HG03432 (cell line): Measurements from ENCODE around the gene MSX1.

Experiments used
- ATAC-seq: cut with Tn5 transposase; IDR thresholded peaks from one replicate; pipeline ENCODE4 v1.9.1; 2021; ENCODE audit warnings: mild to moderate bottlenecking, moderate library complexity; ENCODE audit not compliant: unreplicated experiment

Gene MSX1

DNA sequence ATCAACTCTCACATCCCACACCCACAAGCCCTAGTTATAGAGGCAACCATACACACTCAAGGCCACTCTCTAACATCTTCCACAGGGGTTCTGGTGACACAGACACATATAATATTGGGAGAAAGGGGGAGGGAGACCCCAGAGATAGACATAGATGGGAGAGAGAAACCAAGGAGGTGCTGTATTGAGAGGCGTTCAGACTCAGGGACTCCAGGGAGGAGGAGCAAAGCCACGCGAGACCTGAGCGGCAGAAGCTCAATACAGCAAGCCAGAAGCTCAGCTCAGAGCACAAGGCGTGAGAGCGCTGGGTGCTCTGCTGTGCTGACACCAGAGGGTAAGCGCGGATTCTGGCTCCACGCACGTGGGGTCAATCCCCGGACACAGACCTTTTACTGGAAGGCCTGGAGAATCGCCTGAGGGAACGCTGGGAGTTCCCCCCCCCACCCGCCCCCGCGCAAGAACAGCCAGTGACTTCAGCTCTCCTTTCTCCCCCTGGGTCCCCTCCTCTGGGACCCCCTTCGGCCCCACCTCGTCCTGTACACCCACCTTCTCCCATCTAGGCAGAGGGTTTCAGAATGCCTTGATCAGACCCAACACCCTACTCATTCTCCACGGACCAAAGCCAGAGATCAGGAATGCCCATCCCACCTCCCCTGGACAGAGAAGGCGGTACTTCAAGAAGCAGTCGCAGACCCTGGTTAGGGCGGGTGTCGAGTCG, 8.7 kb downstream of the MSX1 start:
- no peak for ATAC-seq

DNA sequence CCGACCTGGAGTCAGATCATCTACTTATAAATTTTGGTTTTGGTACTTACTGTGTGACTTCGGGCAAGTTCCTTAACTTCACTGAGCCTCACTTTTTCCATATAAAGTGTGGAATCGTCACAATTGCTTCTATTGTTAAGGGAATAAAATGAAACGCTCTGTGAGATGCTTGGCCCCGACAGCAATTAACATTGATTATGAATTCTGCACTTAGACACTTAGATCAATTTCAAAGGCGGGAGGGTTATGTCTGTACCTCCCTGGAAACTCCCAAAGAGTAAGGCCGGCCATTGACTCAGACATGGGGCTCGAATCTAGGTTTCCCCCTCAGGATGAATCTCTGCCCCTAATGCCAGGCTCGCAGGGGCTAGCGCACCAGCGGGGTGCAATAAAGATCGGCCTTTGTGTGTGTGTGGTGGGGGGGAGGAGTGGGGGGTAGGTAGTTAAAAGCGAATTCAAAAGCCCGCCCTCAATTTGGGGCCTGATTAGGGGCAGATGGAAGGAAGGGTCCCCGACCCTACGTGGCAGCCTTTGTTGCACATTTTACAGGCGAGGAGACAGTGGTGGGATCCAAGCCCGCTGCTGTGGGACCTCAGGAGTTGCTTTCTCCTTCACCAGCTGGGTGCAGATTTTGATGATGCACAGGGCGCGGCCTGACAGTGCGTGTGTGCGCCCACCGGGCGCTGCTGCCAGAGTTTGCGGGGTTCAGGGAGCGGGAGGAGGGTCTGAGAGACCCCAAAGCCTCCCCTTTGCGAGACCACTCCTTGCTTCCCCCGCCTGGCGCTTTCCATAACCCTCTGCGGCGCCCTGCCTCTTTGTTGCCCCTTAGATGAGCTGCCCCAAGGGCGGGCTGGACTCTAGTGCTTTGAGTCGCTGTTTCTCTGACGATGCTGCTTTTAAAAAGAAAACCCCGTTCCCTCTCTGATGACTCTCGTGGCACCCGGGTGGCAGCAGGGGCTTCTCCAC, 9.6 kb downstream of the MSX1 start:
- ATAC-seq, result no peak

DNA sequence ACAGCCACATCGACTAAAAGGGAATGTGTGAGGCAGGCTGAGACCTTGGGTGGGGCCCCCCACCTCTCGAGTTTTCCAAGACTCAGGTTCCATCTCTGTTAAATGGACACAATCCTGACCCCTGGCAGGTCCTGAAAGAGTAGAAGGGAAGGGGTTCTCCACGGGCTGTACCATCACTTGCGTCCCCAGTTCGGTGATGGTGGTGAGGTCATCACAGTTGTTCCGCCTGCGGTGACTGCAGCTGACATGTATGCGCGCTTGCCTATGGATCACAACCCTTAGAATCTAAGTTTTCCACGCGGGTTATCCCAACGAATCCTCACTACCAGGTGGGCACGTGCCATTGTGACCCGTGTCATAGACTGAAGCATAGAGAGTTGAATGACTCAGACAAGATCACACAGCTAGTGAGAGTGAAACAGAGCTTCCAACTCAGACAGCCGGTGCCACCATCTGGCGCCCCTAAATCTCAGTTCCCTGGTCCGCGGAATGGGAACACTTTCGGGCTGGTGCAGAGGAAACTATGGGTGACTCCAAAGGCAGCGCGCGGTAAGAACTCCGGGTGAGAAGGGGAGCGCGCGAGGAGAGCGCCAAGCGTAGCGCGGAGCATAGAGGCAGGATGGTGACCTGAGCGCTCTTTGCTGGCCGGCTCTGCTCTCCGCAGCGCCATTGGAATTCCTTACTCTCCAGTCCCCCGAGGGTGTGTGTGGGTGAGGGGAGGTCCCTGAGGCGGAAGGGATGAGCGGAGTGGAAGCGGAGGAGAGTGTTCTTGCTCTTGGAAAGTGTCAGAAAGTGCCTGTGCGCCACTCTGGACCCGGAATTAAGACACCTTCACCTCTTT, 10.5 kb downstream of the MSX1 start:
- no peak for ATAC-seq

DNA sequence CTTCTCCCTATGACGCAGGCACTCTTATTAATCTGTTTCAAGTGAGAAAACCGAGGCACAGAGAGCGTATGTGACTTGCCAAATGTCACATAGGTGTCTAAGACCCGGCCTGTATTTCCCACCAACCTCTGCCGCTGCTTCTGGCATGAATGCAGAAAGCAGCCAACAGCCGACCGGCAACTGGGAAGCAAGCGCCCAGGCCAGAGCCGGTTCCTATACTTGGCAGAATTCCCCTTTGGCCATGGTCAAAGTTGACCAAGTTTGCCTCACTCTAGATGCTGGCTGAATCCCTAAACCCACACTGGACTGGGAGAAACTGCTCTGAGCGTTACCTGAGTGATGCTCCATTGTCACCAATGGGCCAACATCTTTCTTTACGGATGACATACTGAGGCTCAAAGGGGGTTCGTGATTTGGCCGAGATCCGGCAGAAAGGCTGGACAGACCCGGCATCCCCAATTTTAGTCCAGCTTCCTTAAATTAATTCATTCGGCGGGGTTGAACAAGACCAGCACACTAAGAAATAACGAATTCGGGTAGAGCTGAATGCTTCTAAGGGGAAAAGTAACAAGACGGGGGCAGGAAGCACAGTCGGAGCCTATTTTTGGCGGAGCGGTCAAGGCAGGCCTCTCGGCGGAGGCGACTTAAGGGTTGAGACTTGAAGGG, 11.2 kb downstream of the MSX1 start:
- ATAC-seq, result no peak

DNA sequence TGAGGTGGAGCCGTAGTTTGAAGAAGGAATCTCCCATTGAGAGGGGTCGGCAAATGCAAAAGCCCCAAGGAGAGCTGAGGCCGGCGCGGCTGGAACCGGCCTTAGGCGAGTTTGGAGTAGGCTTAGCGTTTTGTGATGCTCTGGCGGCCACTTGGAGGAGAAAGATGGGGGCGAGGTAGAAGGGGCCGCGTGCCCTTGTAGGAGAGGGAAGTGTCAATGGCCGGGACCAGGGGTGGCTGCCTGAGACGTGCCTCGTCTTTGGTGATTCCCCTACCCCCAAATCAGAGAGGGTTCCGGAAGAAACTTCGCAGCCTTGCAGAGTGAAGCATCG, 11.7 kb downstream of the MSX1 start:
- no peak for ATAC-seq

DNA sequence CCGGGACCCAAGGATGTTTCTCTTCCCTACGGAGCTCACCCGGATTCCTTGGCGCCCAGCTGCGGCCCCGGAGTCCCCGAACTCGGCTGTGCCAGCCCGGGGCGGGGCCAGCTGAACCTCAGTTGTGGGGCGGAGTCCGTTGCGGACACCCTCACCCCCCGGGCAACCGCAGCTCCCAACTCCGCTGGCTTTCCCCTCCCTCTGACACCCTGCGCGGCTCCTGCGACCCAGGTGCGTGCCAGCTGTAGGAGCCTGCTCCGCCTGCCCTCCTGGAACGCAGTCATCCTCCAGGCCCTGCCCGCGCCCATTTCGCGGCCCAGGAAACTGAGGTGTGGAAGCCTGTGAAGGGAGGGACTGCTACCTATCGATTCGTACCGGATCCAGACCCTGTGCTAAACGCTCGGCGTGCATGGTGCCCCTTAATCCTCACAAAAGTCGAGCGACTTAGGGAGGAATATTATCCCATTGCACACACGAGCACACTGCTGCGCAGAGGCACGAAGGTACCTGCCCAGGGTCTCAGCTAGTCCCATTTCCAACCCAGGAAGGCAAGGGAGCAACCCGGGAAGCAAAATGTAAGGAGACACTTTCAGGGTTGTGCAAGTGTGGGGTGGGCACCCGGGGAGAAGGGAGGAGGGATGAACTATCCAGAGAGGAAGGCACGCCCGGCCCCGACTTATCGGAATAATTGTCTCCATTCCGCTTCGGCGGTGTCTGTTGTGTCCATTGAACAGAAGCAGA, 12.3 kb downstream of the MSX1 start:
- no peak for ATAC-seq

DNA sequence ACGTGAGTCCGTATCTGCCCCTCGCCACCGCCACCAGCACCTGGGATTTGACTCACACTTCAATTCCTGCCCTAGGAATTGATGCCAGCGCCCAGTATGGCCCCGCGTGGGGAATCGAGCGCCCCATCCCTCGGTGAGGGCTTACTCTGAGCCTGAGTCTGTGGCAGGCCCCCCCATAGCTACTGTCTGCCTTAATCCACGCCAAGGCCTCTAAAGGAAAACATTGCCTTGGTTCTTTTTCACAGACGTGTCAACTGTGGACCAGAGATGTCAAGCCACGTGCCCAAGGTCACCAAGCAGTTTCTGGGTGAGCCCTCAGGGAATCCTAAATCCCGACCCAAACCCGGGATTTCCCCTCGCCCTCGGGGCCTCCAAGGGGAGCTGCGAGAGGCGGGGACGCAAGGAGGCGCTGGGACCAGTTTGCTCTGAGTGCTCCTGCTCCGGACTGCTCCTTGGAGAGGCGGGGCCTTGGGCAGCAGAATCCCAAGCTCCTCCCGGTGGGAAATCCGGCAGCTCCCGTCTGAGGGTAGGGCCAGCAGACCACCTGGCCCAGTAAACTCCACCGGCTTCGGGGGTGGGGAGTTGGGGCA, 12.9 kb downstream of the MSX1 start:
- ATAC-seq, result no peak

DNA sequence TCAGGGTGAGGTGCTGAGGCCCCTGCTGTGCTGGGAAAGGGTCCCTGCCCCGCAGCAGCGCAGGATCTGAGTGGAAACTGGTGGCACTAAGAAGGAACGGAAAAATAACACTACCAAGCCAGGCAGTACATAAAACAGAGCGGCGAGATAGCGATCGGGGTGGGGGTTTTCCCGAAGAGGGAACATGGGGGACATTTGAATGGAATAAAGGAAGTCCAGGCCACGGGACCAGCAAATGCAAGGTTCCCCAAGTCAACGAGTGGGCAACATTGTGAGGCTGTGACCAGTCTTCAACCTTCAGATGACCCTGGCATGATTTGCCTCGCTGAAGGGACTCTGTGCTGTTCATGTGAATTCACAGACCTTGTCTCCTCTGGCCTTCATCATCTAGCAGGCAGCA, 13.7 kb downstream of the MSX1 start:
- ATAC-seq, result no peak

DNA sequence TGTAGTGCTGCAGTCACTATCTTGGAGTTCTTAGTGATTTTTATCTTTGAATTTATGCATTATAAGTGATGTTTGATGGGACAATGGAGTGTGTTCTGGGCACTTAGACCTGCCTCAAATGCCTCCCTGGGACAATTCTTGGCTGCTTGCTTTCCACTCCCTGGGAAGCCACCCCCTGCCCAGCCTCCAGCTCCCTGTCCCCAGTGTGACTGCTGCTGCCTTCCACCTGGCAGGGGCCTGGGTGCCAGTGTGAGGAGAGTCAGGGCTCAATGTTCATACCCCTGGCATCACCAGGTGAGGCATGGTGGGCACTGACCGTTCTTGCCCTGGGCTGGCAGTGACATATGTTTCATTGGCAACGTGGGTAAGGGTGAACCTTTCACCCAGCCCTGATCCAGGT, 14.8 kb downstream of the MSX1 start:
- ATAC-seq, result no peak

DNA sequence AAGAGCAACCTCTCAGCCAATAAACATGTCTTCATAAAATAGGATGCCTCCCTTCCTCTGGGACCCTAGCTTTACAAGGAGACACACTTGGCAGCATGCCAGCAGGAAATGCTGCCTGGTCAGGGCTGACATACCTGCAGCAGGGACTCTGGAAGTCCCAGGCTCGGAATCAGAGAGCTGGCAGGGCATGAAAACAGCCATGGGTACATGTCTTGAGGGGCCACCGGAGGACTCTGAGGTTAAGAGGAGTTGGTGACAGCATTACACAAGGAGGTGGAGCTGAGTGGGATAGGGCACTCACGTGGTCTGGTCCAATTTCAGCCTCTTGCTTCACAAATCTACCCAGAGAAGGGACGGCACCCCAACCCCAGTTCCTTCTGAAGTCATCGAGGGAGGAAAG, 15.7 kb downstream of the MSX1 start:
- ATAC-seq, result no peak

DNA sequence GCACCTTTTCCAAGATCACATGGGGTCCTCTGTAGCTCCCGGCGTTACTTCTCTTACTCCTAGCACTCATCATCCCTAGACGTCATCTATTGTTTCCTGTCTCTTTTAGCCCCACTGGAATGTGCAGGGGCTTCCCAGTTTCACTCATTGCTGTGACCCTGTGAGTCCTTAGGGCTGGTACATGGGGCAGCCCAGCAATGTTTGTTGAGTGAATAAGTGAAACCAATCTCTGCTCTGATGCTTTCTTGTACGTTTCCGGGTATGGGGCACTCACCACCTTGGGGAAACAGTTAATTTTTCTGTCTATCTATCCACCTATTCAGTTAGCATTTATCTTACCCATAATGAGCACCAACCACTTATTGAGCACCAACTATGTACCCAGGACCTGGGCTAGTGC, 16.1 kb downstream of the MSX1 start:
- ATAC-seq, result no peak

DNA sequence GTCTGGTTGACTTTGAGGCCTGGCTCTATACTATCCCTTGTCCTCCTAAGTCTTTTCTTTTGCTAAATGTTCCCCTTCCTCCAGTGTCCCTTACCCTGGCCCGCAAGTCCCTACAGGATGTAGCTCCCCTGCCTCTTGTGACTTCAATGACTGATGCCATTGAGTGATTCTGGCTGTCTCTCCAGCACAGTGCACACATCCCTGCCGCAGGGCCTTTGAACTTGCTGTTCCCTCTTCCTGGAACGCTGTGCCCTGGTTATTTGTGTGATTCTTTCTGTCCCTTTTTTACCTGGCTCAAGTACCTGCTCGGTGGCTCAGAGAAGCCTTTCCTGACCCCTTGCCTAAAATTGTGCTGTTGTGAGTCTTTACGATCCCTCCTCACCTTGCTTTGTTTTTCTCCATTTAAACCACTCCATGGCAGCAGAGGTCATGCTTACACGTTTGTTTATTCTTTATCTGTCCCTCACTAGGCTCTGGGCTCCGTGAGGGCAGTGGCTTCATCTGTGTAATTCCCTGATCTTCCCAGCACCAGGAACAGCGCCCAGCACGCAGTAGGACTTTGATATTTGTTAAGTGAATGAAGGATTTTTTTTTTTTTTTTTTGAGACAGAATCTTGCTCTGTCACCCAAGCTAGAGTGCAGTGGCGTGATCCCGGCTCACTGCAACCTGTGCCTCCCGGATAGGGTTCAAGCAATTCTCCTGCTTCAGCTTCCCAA, 17.6 kb downstream of the MSX1 start:
- ATAC-seq, result no peak

DNA sequence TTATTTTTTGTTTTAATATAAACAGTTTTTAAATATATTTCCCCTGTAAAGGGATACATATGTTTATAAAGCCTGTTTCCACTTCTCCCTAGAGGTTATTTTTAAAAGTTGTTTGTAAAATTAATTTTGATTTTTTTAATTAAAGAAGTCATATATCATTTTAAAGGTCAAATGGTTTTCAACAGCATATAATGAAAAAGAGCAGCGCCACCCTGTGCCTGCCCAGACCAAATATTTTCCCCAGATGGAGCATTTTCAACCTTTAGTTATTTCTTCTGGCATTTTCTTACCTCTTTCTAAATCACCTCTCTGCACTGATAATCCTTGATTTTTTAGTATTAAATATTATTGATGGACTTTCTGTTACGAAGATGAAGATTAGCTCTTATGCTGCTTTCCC, 21.0 kb downstream of the MSX1 start:
- no peak for ATAC-seq

DNA sequence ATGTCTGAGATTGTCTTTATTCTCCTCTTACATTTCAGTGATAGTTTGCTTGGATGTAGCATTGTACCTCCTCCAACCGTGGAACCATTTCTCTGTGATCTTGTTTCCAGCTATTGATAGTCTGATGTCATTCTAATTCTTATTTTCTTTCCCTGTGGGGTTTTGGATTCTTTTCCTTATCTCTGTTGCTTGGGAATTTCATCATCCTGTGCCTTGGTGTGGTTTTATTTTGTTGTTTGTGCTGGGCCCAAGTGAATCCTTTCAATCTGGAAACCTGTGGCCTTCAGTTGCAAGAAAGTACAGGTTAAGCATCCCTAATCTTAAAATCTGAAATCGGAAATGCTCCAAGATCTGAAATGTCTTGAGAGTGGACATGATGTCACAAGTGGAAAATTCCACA, 22.0 kb downstream of the MSX1 start:
- no peak for ATAC-seq

DNA sequence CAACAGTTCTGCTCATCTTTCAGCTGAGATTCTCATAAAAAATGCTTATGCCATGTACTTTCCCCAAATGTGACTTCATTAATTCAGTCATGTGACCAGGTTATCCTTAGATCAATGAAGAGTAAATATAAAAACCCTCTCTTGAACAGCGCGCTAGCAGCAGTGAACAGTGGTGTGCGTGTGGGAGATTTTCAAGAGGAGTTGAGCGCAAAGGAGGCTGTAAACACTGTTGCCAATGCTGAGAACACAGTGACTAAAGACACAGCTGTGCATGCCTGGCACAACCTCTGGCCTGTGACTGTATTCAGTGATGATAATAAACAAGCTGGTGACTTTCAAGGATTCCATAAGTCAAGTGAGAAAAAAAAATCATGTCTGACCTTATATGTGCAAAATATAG, 25.1 kb downstream of the MSX1 start:
- no peak for ATAC-seq

DNA sequence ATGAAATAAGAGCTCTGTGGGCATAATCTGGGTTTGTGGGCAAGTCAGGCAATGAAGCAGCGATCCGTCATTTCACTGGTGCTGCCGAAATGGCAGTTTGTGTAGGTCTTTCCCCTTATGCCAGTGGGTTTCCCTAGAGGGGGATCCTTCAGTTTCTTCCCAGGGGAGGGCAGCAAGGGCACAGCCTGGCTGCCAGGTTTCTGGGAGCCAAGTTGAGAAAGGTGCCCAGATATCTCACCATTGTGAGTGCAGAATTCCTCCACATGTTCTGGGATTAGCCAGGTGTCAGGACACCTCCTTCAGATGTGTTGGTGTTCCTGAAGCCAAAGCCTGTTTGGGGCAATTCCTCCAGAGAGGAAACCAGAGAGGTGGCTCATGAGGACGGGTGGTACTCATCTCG, 28.0 kb downstream of the MSX1 start:
- no peak for ATAC-seq

DNA sequence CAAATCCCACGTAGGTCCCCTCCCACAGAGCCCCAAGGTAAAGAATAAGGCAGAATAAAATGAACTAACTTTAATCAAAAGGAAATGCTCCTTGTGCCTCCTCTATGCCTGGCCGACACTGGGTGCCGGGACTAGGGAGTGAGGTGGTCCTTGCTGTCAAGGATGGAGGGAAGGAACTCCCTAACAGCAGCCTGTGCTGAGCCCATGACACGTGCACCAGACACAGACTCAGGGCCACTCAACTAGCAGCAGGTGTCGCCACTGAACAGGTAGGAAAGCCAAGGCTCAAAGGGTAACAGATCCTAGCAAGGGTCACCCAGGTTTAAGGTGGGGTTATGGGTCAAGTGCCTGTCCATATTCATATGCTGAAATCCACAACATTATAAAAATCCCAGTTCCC, 29.2 kb downstream of the MSX1 start:
- no peak for ATAC-seq

DNA sequence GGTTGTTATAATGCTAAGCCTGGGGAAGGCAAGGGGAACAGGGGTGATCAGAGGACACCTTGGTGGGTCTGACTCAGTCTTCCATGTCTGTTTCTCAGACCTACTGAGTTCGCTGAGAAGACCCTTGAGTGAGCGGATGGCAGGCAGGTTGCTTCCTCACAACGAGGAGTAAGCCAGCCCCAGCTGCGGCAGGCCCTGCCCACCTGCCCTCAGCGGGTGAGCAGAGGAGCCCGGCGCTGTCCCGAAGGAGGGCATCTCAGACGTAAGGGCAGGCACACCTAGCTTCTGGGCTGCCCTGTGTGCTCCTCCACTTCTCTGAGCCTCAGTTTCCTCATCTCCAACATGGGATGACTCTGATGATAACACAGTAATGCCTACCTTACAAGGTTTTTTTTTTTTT, 30.3 kb downstream of the MSX1 start:
- no peak for ATAC-seq

DNA sequence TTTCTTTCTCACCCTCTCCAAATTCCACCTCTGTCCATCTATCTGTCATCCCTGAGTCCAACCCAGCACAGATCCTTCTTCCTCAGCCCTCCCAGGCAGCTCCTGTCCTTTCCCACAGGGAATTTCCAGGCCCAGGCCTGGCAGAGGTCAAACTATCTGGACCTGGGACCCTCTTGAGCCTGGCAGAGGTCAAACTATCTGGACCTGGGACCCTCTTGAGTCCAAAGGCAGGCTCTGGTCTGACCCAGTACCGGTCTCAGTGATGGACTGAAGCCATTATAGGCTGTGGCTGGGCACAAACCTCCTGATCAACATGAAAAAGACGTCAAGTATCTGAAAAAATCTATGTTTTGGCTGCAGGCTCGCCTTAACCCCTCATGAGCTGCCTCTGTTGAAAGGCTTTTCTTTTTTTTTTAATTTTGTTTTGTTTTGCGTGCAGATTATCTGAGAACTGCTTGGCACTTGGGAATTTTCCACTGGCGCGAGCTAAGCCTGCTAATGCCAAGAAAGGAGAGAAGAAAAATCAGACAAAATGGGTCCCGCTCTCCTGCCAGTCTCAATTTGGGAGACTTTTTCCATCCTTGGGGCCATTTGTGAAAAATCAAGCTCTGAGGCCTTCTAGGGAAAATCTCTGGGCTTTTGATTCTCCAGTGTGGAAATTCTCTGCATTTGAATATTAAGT, 31.2 kb downstream of the MSX1 start:
- no peak for ATAC-seq
